Pancreas (tissue), 10 donors: ENCODE measurements around the gene MTUS2. TPM values are rescaled to one million over a fixed set of nuclear protein-coding genes. Genes with fewer than 3 reads are reported as not detected.

Experiments
- ATAC-seq, 4 donors: fragments of 200-7000 bp; cut with Tn5 transposase; one replicate each; pipeline versions ENCODE4 v1.8.0 to v1.9.1; 2020; ENCODE audit warnings: mild to moderate bottlenecking in 4 of 4, moderate library complexity in 4 of 4
- DNase-seq, 6 donors: peaks; one replicate each; pipeline ENCODE4 v3.0.0-alpha.2; 2020
- FAIRE-seq: peaks from 2 replicates; lab custom pipeline; 2012; peaks lifted over from hg19 to GRCh38; lab: Jason Lieb, UNC
- H3K27ac ChIP-seq, 4 donors: fragments of 200-600 bp; sonication (generic); 1 replicate in 3 of 4; 2 replicates in 1 of 4; pipeline versions ENCODE4 v1.5.0 to v1.8.0; 2020
- H3K27me3 ChIP-seq, 4 donors: fragments of 200-600 bp; one replicate each; pipeline ENCODE4 v1.8.0; 2021
- H3K36me3 ChIP-seq, 3 donors: fragments of 200-600 bp; sonication (generic) in 1 of 3; one replicate each; pipeline versions ENCODE4 v1.5.0 to v1.8.0; 2020 to 2021
- H3K4me1 ChIP-seq, 3 donors: fragments of 200-600 bp; one replicate each; pipeline ENCODE4 v1.8.0; 2021
- H3K4me3 ChIP-seq, 4 donors: fragments of 200-600 bp; sonication (generic) in 2 of 4; one replicate each; pipeline versions ENCODE4 v1.5.0 to v1.8.0; 2020 to 2021
- H3K9me3 ChIP-seq, 4 donors: fragments of 200-600 bp; one replicate each; pipeline ENCODE4 v1.8.0; 2021
- CTCF ChIP-seq, 4 donors: fragments of 200-600 bp; sonication (generic) in 3 of 4; IDR thresholded peaks; one replicate each; pipeline versions ENCODE4 v1.5.0 to v1.8.0; 2021; ENCODE audit warnings: antibody characterized with exemption in 4 of 4
- WGBS, 2 donors: extraction: QIAGEN DNeasy Blood & Tissue Kit; methylation state at CpG; one replicate each; pipeline ENCODE4 v1.1.7; 2013; 5-methylcytosine and 5-hydroxymethylcytosine counted together
- intact Hi-C, 3 donors: fragments of 100-400 bp; cut with DNase I; formaldehyde crosslinking; loops; one replicate each; pipeline versions ENCODE4 v1.11.1 to v1.14.2; 2022
- polyA plus RNA-seq, 2 donors: library from polyadenylated mRNA; stranded (reverse); fragments of 200-250 nt; gene quantifications; one replicate each; pipeline ENCODE4 v1.2.3, GENCODE V29; 2013
- total RNA-seq, 6 donors: library from RNA; stranded (reverse); fragmentation: NEBNext Ultra II Directional in 4 of 6; extraction: Animal tissue kit (Norgen Biotek cat#: 25700) in 4 of 6; gene quantifications; one replicate each; pipeline versions ENCODE4 v1.2.1 to v1.2.4, GENCODE V29; 2021 to 2023
- donor health status: healthy with polysubstance abuse.
- donor health status: DM: no; HTN: no; CAD: no; lungs with moderate emphysema.
- donor health status: DM: no; HTN: no; CAD: no.
- donor health status: control.
- donor health status: control.
- donor health status: Bipolar disorder and iron deficiency.
- donor health status: DM: yes; HTN: yes; CAD: no.
- donor health status: DM: no; HTN: no; CAD: no.
- donor health status: DM: no; HTN: no; CAD: no.
- donor health status: DM: yes; HTN: yes; CAD: no.

MTUS2 gene
- total and polyA plus RNA-seq, 8 donors = 2.2 to 9.0 (median 4.8) TPM

GRCh38 chr13:29175250-29175873, 355.2 kb downstream of the MTUS2 start:
- Histone ChIP-seq H3K4me3 (no peak overlapping the region), H3K4me1 (no peaks in the 10 kb centered on the region), H3K27ac (no peak overlapping the region), H3K36me3 (no peaks in the 10 kb centered on the region), H3K9me3 (no peaks in the 10 kb centered on the region), H3K27me3 (no peaks in the 10 kb centered on the region)
- no peak for FAIRE-seq
- DNase-seq = no peak
- 62 to 75% methylated on average over 3 of the region's 3 CpGs for WGBS, 2 donors
- no peak for TF ChIP-seq CTCF (IDR thresholded peaks at IDR 0.05)
- ATAC-seq = no peak
- intact Hi-C loops = no loop called here

GRCh38 chr13:29180055-29180454, 359.9 kb downstream of the MTUS2 start:
- Histone ChIP-seq H3K27ac (no peak overlapping the region), H3K27me3 (no peaks in the 10 kb centered on the region), H3K4me3 (no peak overlapping the region), H3K36me3 (no peaks in the 10 kb centered on the region), H3K9me3 (no peaks in the 10 kb centered on the region), H3K4me1 (no peaks in the 10 kb centered on the region)
- DNase-seq (no peak), ATAC-seq (no peak), FAIRE-seq (no peak)
- 85 to 89% methylated on average over 1 of the region's 1 CpG for WGBS, 2 donors
- intact Hi-C loops = no loop called here
- no peak for TF ChIP-seq CTCF (IDR thresholded peaks at IDR 0.05)

GRCh38 chr13:29182216-29182615, 362.1 kb downstream of the MTUS2 start:
- no peaks in the 10 kb centered on the region for H3K4me1 ChIP-seq
- 87 to 96% methylated on average over 2 of the region's 2 CpGs for WGBS, 2 donors
- DNase-seq = no peak
- H3K27me3 ChIP-seq = no peaks in the 10 kb centered on the region
- TF ChIP-seq CTCF (IDR thresholded peaks at IDR 0.05) = no peak
- H3K4me3 ChIP-seq = no peak overlapping the region
- H3K9me3 ChIP-seq = no peaks in the 10 kb centered on the region
- intact Hi-C loops = no loop called here
- no peak for ATAC-seq
- no peak for FAIRE-seq
- no peaks in the 10 kb centered on the region for H3K36me3 ChIP-seq
- no peak overlapping the region for H3K27ac ChIP-seq

- H3K27me3 ChIP-seq = no peaks in the 10 kb centered on the region
- no peaks in the 10 kb centered on the region for H3K36me3 ChIP-seq
- TF ChIP-seq CTCF (IDR thresholded peaks at IDR 0.05) = no peak
- DNase-seq (no peak), ATAC-seq (no peak), FAIRE-seq (no peak)
- H3K9me3 ChIP-seq = no peaks in the 10 kb centered on the region
- H3K4me1 ChIP-seq = no peaks in the 10 kb centered on the region
- no peak overlapping the region for H3K4me3 ChIP-seq
- H3K27ac ChIP-seq = no peak overlapping the region
- intact Hi-C loops = no loop called here
- 72 to 83% methylated on average over 2 of the region's 2 CpGs for WGBS, 2 donors
Observed at GRCh38 chr13:29185926-29186325, 365.8 kb downstream of the MTUS2 start.

GRCh38 chr13:29187584-29187983, 367.4 kb downstream of the MTUS2 start:
- DNase-seq (no peak), ATAC-seq (no peak), FAIRE-seq (no peak)
- H3K4me3 ChIP-seq = no peak overlapping the region
- H3K36me3 ChIP-seq = no peaks in the 10 kb centered on the region
- 51 to 67% methylated on average over 1 of the region's 1 CpG for WGBS, 2 donors
- intact Hi-C loops = no loop called here
- no peak for TF ChIP-seq CTCF (IDR thresholded peaks at IDR 0.05)
- no peaks in the 10 kb centered on the region for H3K9me3 ChIP-seq
- H3K27me3 ChIP-seq = no peaks in the 10 kb centered on the region
- H3K27ac ChIP-seq = no peak overlapping the region
- no peaks in the 10 kb centered on the region for H3K4me1 ChIP-seq
